ENCODE measurements around the gene RSPO1.

DNA sequence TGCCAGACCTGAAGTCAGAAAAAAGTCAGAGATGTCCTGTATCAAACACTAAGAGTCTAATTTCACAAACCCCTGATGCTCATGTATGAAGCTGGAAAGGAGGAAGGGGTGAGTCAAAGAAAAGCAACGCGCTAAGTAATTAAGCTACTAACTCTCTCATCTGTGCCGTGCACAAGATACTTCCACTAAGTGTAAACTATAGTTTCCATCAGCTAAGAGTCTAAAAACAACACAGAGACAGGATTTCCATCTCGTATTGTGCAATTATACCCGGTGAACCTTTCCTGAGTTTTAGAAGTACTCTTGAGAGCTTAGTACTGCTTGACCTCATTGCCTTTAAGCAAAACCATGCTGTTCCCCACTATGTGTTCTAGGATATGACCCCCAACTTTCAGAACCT is 59.0 kb downstream of the RSPO1 start:
- TF ChIP-seq, protein P1, sequence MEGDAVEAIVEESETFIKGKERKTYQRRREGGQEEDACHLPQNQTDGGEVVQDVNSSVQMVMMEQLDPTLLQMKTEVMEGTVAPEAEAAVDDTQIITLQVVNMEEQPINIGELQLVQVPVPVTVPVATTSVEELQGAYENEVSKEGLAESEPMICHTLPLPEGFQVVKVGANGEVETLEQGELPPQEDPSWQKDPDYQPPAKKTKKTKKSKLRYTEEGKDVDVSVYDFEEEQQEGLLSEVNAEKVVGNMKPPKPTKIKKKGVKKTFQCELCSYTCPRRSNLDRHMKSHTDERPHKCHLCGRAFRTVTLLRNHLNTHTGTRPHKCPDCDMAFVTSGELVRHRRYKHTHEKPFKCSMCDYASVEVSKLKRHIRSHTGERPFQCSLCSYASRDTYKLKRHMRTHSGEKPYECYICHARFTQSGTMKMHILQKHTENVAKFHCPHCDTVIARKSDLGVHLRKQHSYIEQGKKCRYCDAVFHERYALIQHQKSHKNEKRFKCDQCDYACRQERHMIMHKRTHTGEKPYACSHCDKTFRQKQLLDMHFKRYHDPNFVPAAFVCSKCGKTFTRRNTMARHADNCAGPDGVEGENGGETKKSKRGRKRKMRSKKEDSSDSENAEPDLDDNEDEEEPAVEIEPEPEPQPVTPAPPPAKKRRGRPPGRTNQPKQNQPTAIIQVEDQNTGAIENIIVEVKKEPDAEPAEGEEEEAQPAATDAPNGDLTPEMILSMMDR (optimal IDR thresholded peaks at IDR 0.05 in 1 of 3, IDR thresholded peaks at IDR 0.05 in 1 of 3, conservative IDR thresholded peaks at IDR 0.05 in 1 of 3; ENCODE audit: extremely low read depth in 1 of 3, insufficient read depth in 2 of 3, low read length in 3 of 3): no peak
- no peak for TF ChIP-seq EZH2 (IDR thresholded peaks at IDR 0.05; ENCODE audit: low read length)

All from keratinocyte (primary cell).